Activated T-helper 1 cell treated with anti-CD3 and anti-CD28 coated beads, Interleukin-12 subunit alpha, Interleukin-12 subunit beta, Interleukin-2, Interleukin-4 antibody, amounts not matched to agents 30 ng/mL and 10 ng/mL and 1 ng/mL, durations not matched to agents 14 hours and 24 hours and 36 hours (primary cell): Measurements from ENCODE around the gene ICAM5. TPM values are rescaled to one million over a fixed set of nuclear protein-coding genes. Genes with fewer than 3 reads are reported as not detected.
"Not testable (repeated sequence)": the region's sequence is repeated elsewhere in the genome, so short reads cannot be mapped to it uniquely, and the experiment has no call there.

Experiments used
- DNase-seq: peaks from one replicate; pipeline ENCODE4 v3.0.0; 2021; ENCODE audit warnings: low spot score
- H3K27ac Mint-ChIP-seq: one replicate; pipeline ENCODE4 v1.8.0; 2021; ENCODE audit warnings: mild to moderate bottlenecking, mixed read lengths
- H3K27me3 Mint-ChIP-seq: one replicate; pipeline ENCODE4 v1.8.0; 2022; ENCODE audit warnings: mild to moderate bottlenecking, moderate library complexity, mixed read lengths; ENCODE audit not compliant: insufficient read depth
- H3K36me3 Mint-ChIP-seq: one replicate; pipeline ENCODE4 v1.8.0; 2021; ENCODE audit warnings: low read depth, mixed read lengths
- H3K4me1 Mint-ChIP-seq: one replicate; pipeline ENCODE4 v1.8.0; 2021; ENCODE audit warnings: low read depth, mixed read lengths
- H3K4me3 Mint-ChIP-seq: one replicate; pipeline ENCODE4 v1.8.0; 2021; ENCODE audit warnings: mild to moderate bottlenecking, moderate library complexity, mixed read lengths
- H3K9me3 Mint-ChIP-seq: one replicate; pipeline ENCODE4 v1.8.0; 2021; ENCODE audit warnings: mixed read lengths
- intact Hi-C: fragments of 100-400 bp; cut with micrococcal nuclease; formaldehyde crosslinking; loops from one replicate; pipeline ENCODE4 v1.15.1; 2024
- total RNA-seq: library from RNA; stranded (reverse); gene quantifications from 2 replicates; pipeline ENCODE4 v1.2.3, GENCODE V29; 2022

The ICAM5 gene
- total RNA-seq, 1 donor from 2014 or later: 1.9 TPM

GRCh38 chr19:10278935-10279334 lies 10.8 kb upstream of the ICAM5 start:
- DNase-seq: no peak
- Mint-ChIP-seq H3K27ac (peak overlapping the region; percentile 49), H3K4me1 (peaks cover 34% of the 10 kb centered on the region), H3K27me3 (no peaks in the 10 kb centered on the region), H3K9me3 (no peaks in the 10 kb centered on the region), H3K36me3 (peaks cover 32% of the 10 kb centered on the region), H3K4me3 (no peak overlapping the region)
- intact Hi-C loops: no loop called here

DNA sequence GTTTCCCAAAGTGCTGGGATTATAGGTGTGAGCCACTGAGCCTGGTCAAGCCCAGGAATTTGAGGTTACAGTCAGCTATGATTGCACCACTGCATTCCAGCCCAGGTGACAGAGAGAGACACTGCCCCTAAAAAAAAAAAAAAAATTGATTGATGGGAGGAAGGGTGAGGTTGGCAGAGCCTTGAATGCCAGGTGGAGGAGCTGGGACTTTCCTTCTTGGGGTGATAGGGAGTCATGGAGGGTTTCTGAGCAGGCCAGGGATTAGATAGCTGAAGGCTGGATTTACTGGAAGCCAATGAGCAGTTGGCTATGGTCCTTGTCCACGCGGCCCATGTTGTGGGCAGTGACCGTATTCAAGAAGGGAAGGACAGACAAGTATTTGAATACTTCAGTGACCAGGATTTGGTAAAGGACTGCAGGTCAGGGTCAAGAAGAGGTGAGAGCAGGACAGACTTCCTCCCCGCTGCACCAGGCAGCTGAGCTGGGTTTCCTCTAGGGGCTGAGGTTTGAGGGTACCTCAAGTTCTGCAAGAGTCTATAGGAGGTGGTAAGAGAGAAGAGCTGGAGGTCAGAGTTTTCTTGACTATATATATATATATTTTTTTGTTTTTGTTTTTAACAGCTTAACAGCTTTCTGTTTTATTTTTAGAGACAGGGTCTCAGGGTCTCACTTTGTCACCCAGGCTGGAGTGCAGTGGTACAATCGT lies 9.9 kb upstream of the ICAM5 start:
- intact Hi-C loops: no loop called here
- H3K27me3 Mint-ChIP-seq: no peaks in the 10 kb centered on the region
- H3K27ac Mint-ChIP-seq: peak overlapping the region; percentile 65
- peaks cover 28% of the 10 kb centered on the region for H3K36me3 Mint-ChIP-seq
- H3K4me3 Mint-ChIP-seq: no peak overlapping the region
- H3K9me3 Mint-ChIP-seq: no peaks in the 10 kb centered on the region
- peaks cover 27% of the 10 kb centered on the region for H3K4me1 Mint-ChIP-seq
- no peak for DNase-seq

GRCh38 chr19:10282043-10282442 lies 7.7 kb upstream of the ICAM5 start:
- intact Hi-C loops, H3K27me3 Mint-ChIP-seq, H3K27ac Mint-ChIP-seq, H3K4me3 Mint-ChIP-seq, DNase-seq, H3K9me3 Mint-ChIP-seq: not testable (repeated sequence)
- Mint-ChIP-seq H3K36me3 (peaks cover 41% of the 10 kb centered on the region), H3K4me1 (peaks cover 47% of the 10 kb centered on the region)

DNA sequence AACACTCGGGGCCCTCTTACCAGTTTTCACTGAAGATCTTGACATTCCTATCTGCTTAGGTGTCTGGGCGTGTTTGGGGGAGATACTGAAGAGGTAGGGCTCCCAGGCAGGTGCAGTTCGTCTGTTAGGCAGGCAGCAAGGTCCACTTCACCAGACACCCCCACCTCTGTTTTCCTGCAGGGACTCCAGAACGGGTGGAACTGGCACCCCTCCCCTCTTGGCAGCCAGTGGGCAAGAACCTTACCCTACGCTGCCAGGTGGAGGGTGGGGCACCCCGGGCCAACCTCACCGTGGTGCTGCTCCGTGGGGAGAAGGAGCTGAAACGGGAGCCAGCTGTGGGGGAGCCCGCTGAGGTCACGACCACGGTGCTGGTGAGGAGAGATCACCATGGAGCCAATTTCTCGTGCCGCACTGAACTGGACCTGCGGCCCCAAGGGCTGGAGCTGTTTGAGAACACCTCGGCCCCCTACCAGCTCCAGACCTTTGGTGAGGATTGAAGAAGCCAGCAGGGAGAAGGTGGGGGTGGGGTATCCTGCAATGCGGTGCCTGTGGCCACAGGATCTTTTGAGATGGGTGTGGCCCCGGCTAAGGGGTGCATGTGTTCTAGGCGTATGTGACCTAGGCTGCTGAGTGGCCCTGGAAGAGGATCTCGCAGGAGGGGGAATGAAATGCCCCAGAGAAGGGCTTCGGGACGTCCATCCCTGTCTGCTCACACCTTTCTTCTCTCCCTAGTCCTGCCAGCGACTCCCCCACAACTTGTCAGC lies 6.3 kb upstream of the ICAM5 start:
- Mint-ChIP-seq H3K36me3 (peaks cover 35% of the 10 kb centered on the region), H3K9me3 (no peaks in the 10 kb centered on the region), H3K27me3 (peaks cover 5% of the 10 kb centered on the region), H3K4me1 (peaks cover 46% of the 10 kb centered on the region), H3K27ac (no peak overlapping the region), H3K4me3 (no peak overlapping the region)
- intact Hi-C loops: no loop called here
- no peak for DNase-seq

DNA sequence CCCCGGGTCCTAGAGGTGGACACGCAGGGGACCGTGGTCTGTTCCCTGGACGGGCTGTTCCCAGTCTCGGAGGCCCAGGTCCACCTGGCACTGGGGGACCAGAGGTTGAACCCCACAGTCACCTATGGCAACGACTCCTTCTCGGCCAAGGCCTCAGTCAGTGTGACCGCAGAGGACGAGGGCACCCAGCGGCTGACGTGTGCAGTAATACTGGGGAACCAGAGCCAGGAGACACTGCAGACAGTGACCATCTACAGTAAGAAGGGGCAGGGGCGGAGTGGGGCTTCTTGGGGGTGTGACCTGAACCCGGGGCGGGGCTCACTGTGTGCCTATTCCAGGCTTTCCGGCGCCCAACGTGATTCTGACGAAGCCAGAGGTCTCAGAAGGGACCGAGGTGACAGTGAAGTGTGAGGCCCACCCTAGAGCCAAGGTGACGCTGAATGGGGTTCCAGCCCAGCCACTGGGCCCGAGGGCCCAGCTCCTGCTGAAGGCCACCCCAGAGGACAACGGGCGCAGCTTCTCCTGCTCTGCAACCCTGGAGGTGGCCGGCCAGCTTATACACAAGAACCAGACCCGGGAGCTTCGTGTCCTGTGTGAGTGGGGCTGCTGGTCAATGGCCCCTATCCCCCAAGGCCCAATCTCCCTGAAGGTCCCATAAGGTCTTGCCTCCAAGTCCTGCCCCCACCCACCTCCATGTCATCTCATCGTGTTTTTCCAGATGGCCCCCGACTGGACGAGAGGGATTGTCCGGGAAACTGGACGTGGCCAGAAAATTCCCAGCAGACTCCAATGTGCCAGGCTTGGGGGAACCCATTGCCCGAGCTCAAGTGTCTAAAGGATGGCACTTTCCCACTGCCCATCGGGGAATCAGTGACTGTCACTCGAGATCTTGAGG lies 5.4 kb upstream of the ICAM5 start:
- intact Hi-C loops: no loop called here
- Mint-ChIP-seq H3K36me3 (peaks cover 29% of the 10 kb centered on the region), H3K9me3 (no peaks in the 10 kb centered on the region), H3K27ac (peak overlapping the region; percentile 14), H3K4me1 (peaks cover 44% of the 10 kb centered on the region), H3K4me3 (no peak overlapping the region), H3K27me3 (peaks cover 14% of the 10 kb centered on the region)
- no peak for DNase-seq

DNA sequence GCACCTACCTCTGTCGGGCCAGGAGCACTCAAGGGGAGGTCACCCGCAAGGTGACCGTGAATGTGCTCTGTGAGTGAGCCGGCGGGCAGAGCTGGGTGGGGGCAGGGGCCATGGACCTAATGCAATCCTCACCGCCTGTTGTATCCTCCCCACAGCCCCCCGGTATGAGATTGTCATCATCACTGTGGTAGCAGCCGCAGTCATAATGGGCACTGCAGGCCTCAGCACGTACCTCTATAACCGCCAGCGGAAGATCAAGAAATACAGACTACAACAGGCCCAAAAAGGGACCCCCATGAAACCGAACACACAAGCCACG lies 4.8 kb upstream of the ICAM5 start:
- Mint-ChIP-seq H3K27ac (peak overlapping the region; percentile 14), H3K4me3 (no peak overlapping the region), H3K36me3 (peaks cover 26% of the 10 kb centered on the region), H3K4me1 (peaks cover 40% of the 10 kb centered on the region), H3K27me3 (peaks cover 16% of the 10 kb centered on the region), H3K9me3 (no peaks in the 10 kb centered on the region)
- intact Hi-C loops: no loop called here
- DNase-seq: no peak

- H3K36me3 Mint-ChIP-seq: peaks cover 24% of the 10 kb centered on the region
- H3K27ac Mint-ChIP-seq: no peak overlapping the region
- H3K4me3 Mint-ChIP-seq: peak overlapping the region; percentile 19
- peaks cover 20% of the 10 kb centered on the region for H3K27me3 Mint-ChIP-seq
- intact Hi-C loops: no loop called here
- peaks cover 41% of the 10 kb centered on the region for H3K4me1 Mint-ChIP-seq
- no peak for DNase-seq
- no peaks in the 10 kb centered on the region for H3K9me3 Mint-ChIP-seq
Observed at GRCh38 chr19:10285393-10285792, 4.4 kb upstream of the ICAM5 start.

DNA sequence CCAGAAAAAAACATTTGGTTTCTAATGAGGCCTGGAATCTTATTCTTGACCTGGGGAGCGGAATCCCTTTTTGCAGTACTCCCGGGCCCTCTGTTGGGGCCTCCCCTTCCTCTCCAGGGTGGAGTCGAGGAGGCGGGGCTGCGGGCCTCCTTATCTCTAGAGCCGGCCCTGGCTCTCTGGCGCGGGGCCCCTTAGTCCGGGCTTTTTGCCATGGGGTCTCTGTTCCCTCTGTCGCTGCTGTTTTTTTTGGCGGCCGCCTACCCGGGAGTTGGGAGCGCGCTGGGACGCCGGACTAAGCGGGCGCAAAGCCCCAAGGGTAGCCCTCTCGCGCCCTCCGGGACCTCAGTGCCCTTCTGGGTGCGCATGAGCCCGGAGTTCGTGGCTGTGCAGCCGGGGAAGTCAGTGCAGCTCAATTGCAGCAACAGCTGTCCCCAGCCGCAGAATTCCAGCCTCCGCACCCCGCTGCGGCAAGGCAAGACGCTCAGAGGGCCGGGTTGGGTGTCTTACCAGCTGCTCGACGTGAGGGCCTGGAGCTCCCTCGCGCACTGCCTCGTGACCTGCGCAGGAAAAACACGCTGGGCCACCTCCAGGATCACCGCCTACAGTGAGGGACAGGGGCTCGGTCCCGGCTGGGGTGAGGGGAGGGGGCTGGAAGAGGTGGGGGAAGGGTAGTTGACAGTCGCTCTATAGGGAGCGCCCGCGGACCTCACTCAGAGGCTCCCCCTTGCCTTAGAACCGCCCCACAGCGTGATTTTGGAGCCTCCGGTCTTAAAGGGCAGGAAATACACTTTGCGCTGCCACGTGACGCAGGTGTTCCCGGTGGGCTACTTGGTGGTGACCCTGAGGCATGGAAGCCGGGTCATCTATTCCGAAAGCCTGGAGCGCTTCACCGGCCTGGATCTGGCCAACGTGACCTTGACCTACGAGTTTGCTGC lies 2.7 kb upstream of the ICAM5 start, which contains the start of gene ICAM4:
ICAM4 (plus strand) TSS at position 153 of the 935 bp plus-strand sequence; CDS start at position 211, 58 bp downstream.
- Mint-ChIP-seq H3K27ac (peak within 1 kb of the TSS; percentile 72), H3K36me3 (peaks cover 24% of the 10 kb centered on the region), H3K4me3 (peak within 1 kb of the TSS; percentile 62), H3K4me1 (peaks cover 54% of the 10 kb centered on the region), H3K9me3 (no peaks in the 10 kb centered on the region), H3K27me3 (peaks cover 35% of the 10 kb centered on the region)
- peak; percentile 33 for DNase-seq
- intact Hi-C loops: loop anchor here (1.0 kb wide), 1 partner anchor 8 kb away; no protein-coding TSS in a partner anchor

DNA sequence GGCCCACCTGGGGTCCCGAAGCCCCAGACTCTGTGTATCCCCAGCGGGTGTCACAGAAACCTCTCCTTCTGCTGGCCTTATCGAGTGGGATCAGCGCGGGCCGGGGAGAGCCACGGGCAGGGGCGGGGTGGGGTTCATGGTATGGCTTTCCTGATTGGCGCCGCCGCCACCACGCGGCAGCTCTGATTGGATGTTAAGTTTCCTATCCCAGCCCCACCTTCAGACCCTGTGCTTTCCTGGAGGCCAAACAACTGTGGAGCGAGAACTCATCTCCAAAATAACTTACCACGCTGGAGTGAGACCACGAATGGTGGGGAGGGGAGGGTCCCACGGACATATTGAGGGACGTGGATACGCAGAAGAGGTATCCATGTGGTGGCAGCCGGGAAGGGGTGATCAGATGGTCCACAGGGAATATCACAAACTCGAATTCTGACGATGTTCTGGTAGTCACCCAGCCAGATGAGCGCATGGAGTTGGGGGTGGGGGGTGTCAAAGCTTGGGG lies 1.0 kb upstream of the ICAM5 start:
- peak overlapping the region; percentile 79 for H3K4me3 Mint-ChIP-seq
- peaks cover 67% of the 10 kb centered on the region for H3K4me1 Mint-ChIP-seq
- H3K27ac Mint-ChIP-seq: peak overlapping the region; percentile 58
- intact Hi-C loops: loop anchor here (1.0 kb wide), 1 partner anchor 17 kb away; the partner anchor contains the start of gene ICAM1
- H3K36me3 Mint-ChIP-seq: peaks cover 22% of the 10 kb centered on the region
- no peaks in the 10 kb centered on the region for H3K9me3 Mint-ChIP-seq
- DNase-seq: no peak
- peaks cover 51% of the 10 kb centered on the region for H3K27me3 Mint-ChIP-seq

- peaks cover 18% of the 10 kb centered on the region for H3K36me3 Mint-ChIP-seq
- intact Hi-C loops: loop anchor here (1.0 kb wide), 1 partner anchor 18 kb away; the partner anchor contains the start of gene ICAM1
- H3K4me3 Mint-ChIP-seq: peak overlapping the region; percentile 79
- peak overlapping the region; percentile 58 for H3K27ac Mint-ChIP-seq
- peaks cover 53% of the 10 kb centered on the region for H3K27me3 Mint-ChIP-seq
- H3K4me1 Mint-ChIP-seq: peaks cover 67% of the 10 kb centered on the region
- no peaks in the 10 kb centered on the region for H3K9me3 Mint-ChIP-seq
- peak; percentile 42 for DNase-seq
Observed at GRCh38 chr19:10289167-10289835, 451 bp upstream of the ICAM5 start.

DNA sequence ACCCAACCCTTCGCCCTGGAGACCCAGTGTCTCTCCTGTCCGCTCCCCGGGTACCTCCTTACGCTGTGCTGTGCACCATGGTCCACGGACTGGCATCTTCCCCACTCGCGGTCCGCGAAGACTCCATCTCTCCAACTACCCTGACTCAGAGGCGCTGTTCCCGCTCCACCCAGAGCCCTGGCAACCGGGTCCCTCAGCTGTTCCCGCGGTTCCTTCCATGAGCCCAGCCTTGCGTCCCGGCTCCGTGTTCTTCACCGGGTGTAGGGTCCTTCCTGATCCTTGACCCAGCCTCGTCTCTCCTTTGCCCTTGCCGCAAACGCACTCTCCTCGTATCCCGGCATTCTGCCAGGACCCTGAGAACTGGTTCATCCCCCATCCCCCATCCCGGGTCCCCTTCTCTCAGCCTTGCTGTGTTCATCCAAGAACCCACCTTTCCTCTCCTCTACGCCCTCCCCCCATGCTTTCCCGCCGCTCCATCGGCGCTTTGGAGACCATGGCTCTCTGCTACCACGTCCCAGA lies 664 bp downstream of the ICAM5 start:
- Mint-ChIP-seq H3K36me3 (peaks cover 12% of the 10 kb centered on the region), H3K9me3 (no peaks in the 10 kb centered on the region), H3K4me1 (peaks cover 66% of the 10 kb centered on the region), H3K27me3 (peaks cover 58% of the 10 kb centered on the region), H3K27ac (peak overlapping the region; percentile 81), H3K4me3 (peak overlapping the region; percentile 77)
- intact Hi-C loops: loop anchor here (2.0 kb wide), 1 partner anchor 224 kb away; no protein-coding TSS in a partner anchor
- no peak for DNase-seq
